ENCODE data around the gene ARIH1. TPM values are rescaled to one million over a fixed set of nuclear protein-coding genes. Genes with fewer than 3 reads are reported as not detected.

Gene ARIH1
- total RNA-seq, 1 experiment from 2014 or later, result 209 TPM

GRCh38 chr15:72509484-72509883, 35.4 kb downstream of the ARIH1 start:
- intact Hi-C loops (cut with micrococcal nuclease), result no loop called here
- H2AFZ ChIP-seq (ENCODE audit: low read depth, low read length, poor library complexity, severe bottlenecking), result no peak overlapping the region
- ATAC-seq (no peak), DNase-seq (ENCODE audit: low read depth, low spot score) (no peak)
- no peak overlapping the region for H3K4me3 ChIP-seq (replicated peaks in 1 of 2; ENCODE audit: low read depth in 1 of 2, low read length in 2 of 2)
- no peaks in the 10 kb centered on the region for H3K9me3 ChIP-seq (ENCODE audit: control insufficient read depth in 1 of 2, insufficient read depth in 1 of 2, low read depth in 1 of 2, low read length in 2 of 2)
- no peak overlapping the region for H3K9ac ChIP-seq (ENCODE audit: low read length)
- no peaks in the 10 kb centered on the region for H3K4me1 ChIP-seq (ENCODE audit: control insufficient read depth in 1 of 2, insufficient read depth in 2 of 2, low read length in 2 of 2)
- H3K79me2 ChIP-seq (ENCODE audit: insufficient read depth, low read length), result peaks cover 95% of the 10 kb centered on the region
- no peaks in the 10 kb centered on the region for H3K9me2 ChIP-seq (ENCODE audit: insufficient read depth)
- H3K4me2 ChIP-seq (ENCODE audit: low read length), result no peak overlapping the region
- H3K27ac ChIP-seq (ENCODE audit: low read depth, low read length), result no peak overlapping the region
- ChIA-PET RAD21 (ENCODE audit: low non-redundant PET in 1 of 2, low total read pairs in 2 of 2, uncharacterized antibody in 2 of 2, unreplicated experiment in 2 of 2) (no interaction called here), POLR2A (interaction anchor here (0.9 kb wide), 1 partner anchor 29 kb away, joined by 3 read pairs; no protein-coding TSS in a partner anchor), CTCF (no interaction called here)
- BruUV-seq (replicated peaks), result no TSS peak
- TF ChIP-seq MAX (IDR thresholded peaks at IDR 0.05) (no peak), SIN3A (IDR thresholded peaks at IDR 0.05; ENCODE audit: low read depth) (no peak), YY1 (IDR thresholded peaks at IDR 0.05; ENCODE audit: extremely low read depth, insufficient replicate concordance, low read depth, low read length) (no peak), EZH2phosphoT487 (IDR thresholded peaks at IDR 0.05; ENCODE audit: borderline replicate concordance) (no peak), RAD21 (IDR thresholded peaks at IDR 0.05; ENCODE audit: low read depth) (no peak)
- TF ChIP-seq, protein P1, sequence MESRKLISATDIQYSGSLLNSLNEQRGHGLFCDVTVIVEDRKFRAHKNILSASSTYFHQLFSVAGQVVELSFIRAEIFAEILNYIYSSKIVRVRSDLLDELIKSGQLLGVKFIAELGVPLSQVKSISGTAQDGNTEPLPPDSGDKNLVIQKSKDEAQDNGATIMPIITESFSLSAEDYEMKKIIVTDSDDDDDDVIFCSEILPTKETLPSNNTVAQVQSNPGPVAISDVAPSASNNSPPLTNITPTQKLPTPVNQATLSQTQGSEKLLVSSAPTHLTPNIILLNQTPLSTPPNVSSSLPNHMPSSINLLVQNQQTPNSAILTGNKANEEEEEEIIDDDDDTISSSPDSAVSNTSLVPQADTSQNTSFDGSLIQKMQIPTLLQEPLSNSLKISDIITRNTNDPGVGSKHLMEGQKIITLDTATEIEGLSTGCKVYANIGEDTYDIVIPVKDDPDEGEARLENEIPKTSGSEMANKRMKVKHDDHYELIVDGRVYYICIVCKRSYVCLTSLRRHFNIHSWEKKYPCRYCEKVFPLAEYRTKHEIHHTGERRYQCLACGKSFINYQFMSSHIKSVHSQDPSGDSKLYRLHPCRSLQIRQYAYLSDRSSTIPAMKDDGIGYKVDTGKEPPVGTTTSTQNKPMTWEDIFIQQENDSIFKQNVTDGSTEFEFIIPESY (IDR thresholded peaks at IDR 0.05; ENCODE audit: extremely low read depth, insufficient replicate concordance, low read length), result no peak
- TF ChIP-seq, protein P2, sequence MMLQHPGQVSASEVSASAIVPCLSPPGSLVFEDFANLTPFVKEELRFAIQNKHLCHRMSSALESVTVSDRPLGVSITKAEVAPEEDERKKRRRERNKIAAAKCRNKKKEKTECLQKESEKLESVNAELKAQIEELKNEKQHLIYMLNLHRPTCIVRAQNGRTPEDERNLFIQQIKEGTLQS (IDR thresholded peaks at IDR 0.05), result no peak
- TF ChIP-seq, protein P3, sequence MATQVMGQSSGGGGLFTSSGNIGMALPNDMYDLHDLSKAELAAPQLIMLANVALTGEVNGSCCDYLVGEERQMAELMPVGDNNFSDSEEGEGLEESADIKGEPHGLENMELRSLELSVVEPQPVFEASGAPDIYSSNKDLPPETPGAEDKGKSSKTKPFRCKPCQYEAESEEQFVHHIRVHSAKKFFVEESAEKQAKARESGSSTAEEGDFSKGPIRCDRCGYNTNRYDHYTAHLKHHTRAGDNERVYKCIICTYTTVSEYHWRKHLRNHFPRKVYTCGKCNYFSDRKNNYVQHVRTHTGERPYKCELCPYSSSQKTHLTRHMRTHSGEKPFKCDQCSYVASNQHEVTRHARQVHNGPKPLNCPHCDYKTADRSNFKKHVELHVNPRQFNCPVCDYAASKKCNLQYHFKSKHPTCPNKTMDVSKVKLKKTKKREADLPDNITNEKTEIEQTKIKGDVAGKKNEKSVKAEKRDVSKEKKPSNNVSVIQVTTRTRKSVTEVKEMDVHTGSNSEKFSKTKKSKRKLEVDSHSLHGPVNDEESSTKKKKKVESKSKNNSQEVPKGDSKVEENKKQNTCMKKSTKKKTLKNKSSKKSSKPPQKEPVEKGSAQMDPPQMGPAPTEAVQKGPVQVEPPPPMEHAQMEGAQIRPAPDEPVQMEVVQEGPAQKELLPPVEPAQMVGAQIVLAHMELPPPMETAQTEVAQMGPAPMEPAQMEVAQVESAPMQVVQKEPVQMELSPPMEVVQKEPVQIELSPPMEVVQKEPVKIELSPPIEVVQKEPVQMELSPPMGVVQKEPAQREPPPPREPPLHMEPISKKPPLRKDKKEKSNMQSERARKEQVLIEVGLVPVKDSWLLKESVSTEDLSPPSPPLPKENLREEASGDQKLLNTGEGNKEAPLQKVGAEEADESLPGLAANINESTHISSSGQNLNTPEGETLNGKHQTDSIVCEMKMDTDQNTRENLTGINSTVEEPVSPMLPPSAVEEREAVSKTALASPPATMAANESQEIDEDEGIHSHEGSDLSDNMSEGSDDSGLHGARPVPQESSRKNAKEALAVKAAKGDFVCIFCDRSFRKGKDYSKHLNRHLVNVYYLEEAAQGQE (IDR thresholded peaks at IDR 0.05; ENCODE audit: low read depth), result no peak
- no peaks in the 10 kb centered on the region for H3K36me3 ChIP-seq (ENCODE audit: control insufficient read depth in 1 of 2, insufficient read depth in 2 of 2, low read length in 2 of 2)
- H4K20me1 ChIP-seq (ENCODE audit: insufficient read depth), result peaks cover 20% of the 10 kb centered on the region; the same call in 1 of the 2 replicates
- no peaks in the 10 kb centered on the region for H3K27me3 ChIP-seq (ENCODE audit: insufficient read depth, low read length)

Data from HCT116 (cell line).